Activated naive CD4-positive, alpha-beta T cell treated with anti-CD3 and anti-CD28 coated beads, Interleukin-2, amount 10 ng/mL, durations not matched to agents 7 days and 5 days (primary cell): ENCODE measurements around the gene FOXE3.

ENCODE experiments used
- CTCF ChIA-PET: fragments of 350-600 bp; sonication (Branson Sonifier 250); formaldehyde crosslinking; loops from one replicate; lab custom pipeline; 2021; ENCODE audit warnings: antibody characterized with exemption; lab: Charles Lee
- DNase-seq: peaks from one replicate; pipeline ENCODE4 v3.0.0-alpha.2; 2020
- H3K27ac Mint-ChIP-seq: one replicate; pipeline ENCODE4 v1.8.0; 2021; ENCODE audit warnings: mild to moderate bottlenecking, moderate library complexity, mixed read lengths
- H3K27me3 Mint-ChIP-seq: one replicate; pipeline ENCODE4 v1.8.0; 2021; ENCODE audit warnings: mild to moderate bottlenecking, mixed read lengths
- H3K36me3 Mint-ChIP-seq: one replicate; pipeline ENCODE4 v1.8.0; 2021; ENCODE audit warnings: mixed read lengths
- H3K4me1 Mint-ChIP-seq: one replicate; pipeline ENCODE4 v1.8.0; 2021; ENCODE audit warnings: mixed read lengths
- H3K4me3 Mint-ChIP-seq: one replicate; pipeline ENCODE4 v1.8.0; 2021; ENCODE audit warnings: mild to moderate bottlenecking, moderate library complexity, mixed read lengths
- H3K9me3 Mint-ChIP-seq: one replicate; pipeline ENCODE4 v1.8.0; 2021; ENCODE audit warnings: mixed read lengths

Gene FOXE3

DNA sequence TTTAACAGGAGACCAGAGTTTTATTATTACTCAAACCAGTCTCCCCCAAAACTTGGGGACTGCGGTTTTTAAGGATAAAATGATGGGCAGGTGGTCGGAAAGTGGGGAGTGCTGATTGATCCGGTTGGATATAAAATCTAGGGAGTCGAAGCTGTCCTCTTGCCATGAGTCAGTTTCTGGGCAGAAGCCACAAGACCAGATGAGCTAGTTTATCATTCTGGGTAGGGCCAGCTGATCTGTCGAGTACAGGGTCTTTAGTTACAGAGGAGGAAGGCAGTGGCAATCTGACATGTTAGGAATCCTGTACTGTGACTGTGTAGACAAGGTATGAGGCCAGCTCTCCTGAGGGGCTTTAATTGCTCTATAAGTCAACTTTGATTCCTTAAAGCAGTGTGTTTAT lies 22.9 kb upstream of the FOXE3 start:
- no peak overlapping the region for H3K4me3 Mint-ChIP-seq
- no peak overlapping the region for H3K27ac Mint-ChIP-seq
- no peaks in the 10 kb centered on the region for H3K9me3 Mint-ChIP-seq
- no peak for DNase-seq
- CTCF ChIA-PET, result interaction anchor here (0.6 kb wide), 1 partner anchor 39 kb away, joined by 3 read pairs; no protein-coding TSS in a partner anchor
- H3K27me3 Mint-ChIP-seq, result peaks cover 34% of the 10 kb centered on the region
- H3K36me3 Mint-ChIP-seq, result no peaks in the 10 kb centered on the region
- no peaks in the 10 kb centered on the region for H3K4me1 Mint-ChIP-seq

DNA sequence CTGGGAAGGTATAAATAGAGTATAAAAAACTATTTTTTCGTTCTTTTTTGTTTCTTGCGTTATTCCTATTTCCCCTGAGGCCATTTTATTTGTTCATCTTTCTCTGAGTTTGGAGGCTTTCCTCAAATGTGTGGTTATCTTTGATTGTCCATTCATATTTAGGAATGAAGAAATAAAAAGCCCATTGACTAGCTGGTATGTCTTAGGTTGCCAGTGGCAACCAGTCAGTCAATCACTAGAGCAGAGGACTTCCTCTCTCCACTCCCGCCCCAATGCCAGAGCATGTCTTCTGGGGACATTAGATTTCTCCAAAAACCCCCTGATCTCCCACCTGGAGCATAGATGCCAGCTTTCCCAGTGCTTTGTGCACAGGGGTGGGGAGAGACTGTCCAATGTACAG lies 20.7 kb upstream of the FOXE3 start:
- H3K27ac Mint-ChIP-seq, result no peak overlapping the region
- no peaks in the 10 kb centered on the region for H3K4me1 Mint-ChIP-seq
- no peaks in the 10 kb centered on the region for H3K36me3 Mint-ChIP-seq
- H3K9me3 Mint-ChIP-seq, result no peaks in the 10 kb centered on the region
- DNase-seq, result no peak
- H3K27me3 Mint-ChIP-seq, result peaks cover 32% of the 10 kb centered on the region
- H3K4me3 Mint-ChIP-seq, result no peak overlapping the region
- CTCF ChIA-PET, result interaction anchor here (0.5 kb wide), 1 partner anchor 28 kb away, joined by 3 read pairs; no protein-coding TSS in a partner anchor

DNA sequence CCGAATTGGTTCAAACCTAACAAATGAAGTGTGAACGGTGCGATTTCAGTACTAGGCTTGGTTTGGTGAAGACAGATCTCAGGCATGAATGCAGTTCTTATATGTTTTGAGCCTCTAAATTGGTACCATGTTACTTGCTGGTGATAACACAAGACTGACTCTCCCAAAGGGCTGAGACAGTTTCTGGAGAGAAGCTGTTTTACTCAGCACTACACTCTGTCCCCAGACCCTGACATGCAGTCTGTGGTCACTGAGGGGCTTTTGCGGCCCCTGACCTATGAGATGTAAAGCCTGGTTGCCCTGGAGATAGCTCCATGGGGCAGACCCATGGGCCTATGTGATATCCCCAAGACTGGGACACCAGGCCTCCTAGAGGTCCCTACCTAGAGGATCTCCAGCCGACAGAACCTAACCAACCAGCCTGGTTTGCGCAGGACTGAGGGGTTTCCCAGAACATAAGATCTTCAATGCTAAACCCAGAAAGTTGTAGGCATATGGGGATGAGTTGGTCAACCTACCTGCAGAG lies 19.4 kb upstream of the FOXE3 start:
- CTCF ChIA-PET, result no interaction called here
- Mint-ChIP-seq H3K36me3 (no peaks in the 10 kb centered on the region), H3K27ac (no peak overlapping the region), H3K4me3 (no peak overlapping the region), H3K9me3 (no peaks in the 10 kb centered on the region), H3K4me1 (no peaks in the 10 kb centered on the region), H3K27me3 (peaks cover 35% of the 10 kb centered on the region)
- no peak for DNase-seq

DNA sequence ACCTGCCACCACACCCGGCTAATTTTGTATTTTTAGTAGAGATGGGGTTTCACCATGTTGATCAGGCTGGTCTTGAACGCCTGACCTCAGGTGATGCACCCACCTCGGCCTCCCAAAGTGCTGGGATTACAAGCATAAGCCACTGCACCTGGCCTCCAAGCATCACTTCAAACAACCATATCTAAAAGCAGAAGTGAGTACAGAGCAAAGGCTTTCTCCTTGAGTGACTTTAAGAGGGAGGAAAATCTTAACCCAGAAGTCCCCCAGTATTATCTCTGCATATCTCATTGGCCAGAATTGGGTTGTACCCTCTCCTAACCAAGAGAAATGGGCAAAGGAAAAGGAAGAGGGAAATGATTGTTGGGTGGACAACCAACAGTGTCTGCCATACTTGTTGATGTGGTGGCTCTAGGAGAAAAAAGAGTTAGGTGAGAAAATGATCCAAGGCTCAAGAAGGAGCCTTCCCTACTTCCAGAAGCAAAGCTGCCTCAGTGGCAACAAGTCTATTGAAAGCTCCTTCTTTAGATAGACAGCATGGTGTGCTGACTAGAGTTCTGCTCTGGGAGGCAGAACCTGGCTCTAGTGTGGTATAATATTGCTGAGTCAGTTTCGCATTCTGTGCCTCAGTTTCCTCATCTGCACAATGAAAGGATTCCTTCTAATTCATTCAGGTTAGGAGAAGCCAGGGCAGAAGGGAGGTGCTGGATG lies 16.8 kb upstream of the FOXE3 start:
- Mint-ChIP-seq H3K4me3 (no peak overlapping the region), H3K36me3 (no peaks in the 10 kb centered on the region), H3K9me3 (no peaks in the 10 kb centered on the region), H3K27ac (no peak overlapping the region), H3K27me3 (peaks cover 37% of the 10 kb centered on the region), H3K4me1 (no peaks in the 10 kb centered on the region)
- DNase-seq, result no peak
- CTCF ChIA-PET, result interaction anchor here (1.5 kb wide), 1 partner anchor 10 kb away, joined by 4 read pairs; no protein-coding TSS in a partner anchor

DNA sequence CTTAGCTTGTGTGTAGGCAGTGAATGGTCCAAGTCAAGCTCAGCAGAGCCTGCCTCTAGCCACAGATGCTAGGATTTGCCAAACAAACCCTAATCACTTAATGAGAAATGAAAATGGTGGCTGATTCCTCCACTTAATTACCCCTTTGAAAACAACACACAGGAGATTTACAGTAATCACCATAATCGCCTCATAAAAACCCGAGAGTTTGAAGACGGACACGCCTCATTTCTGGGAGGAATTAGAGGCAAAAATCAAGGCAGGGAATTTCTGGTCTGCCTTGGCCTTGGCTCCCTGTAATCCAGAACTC lies 16.3 kb upstream of the FOXE3 start:
- Mint-ChIP-seq H3K36me3 (no peaks in the 10 kb centered on the region), H3K27ac (no peak overlapping the region), H3K9me3 (no peaks in the 10 kb centered on the region), H3K4me1 (no peaks in the 10 kb centered on the region), H3K27me3 (peaks cover 36% of the 10 kb centered on the region), H3K4me3 (no peak overlapping the region)
- CTCF ChIA-PET, result interaction anchor here (1.5 kb wide), 1 partner anchor 10 kb away, joined by 4 read pairs; no protein-coding TSS in a partner anchor
- no peak for DNase-seq

DNA sequence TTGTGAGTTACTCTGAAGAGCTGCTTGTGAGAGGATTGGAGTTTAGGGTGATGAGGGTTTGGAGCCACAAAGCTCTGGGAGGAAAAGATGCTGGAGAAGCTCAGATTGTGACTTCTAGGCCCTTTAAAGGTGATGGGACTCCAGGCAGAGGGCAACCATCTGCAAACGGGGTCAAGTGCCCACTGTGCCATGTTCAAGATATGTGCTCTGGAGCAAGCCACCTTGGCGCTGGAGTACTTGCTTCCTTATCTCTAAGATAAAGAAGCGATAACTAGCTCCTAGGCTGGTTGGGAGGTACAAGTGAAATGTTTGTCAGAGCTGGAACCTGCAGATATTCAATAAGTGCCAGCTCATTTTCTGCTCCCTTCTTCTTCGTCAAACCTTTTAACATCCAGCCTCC lies 14.3 kb upstream of the FOXE3 start:
- Mint-ChIP-seq H3K4me1 (no peaks in the 10 kb centered on the region), H3K36me3 (no peaks in the 10 kb centered on the region), H3K27me3 (peaks cover 38% of the 10 kb centered on the region), H3K4me3 (no peak overlapping the region), H3K27ac (no peak overlapping the region), H3K9me3 (no peaks in the 10 kb centered on the region)
- DNase-seq, result no peak
- CTCF ChIA-PET, result no interaction called here

DNA sequence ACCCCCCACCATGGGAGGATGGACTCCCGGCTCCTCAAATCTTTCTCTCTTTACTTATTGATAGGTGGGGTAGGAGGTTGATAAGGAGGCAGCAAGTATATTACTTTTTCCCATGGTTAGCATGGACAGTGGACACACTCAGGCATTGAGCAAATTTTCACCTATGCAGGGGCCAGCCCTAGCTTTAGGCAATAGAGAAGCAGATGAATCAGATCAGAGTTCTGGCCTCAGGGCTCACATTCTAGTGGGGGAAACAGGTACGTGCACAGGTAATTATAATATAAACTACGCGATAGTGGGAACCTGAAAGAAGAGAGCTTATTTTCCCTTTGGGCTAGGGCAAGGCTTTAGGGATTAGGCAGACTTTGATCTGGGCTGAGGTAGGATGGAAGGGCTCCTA lies 13.5 kb upstream of the FOXE3 start:
- H3K4me3 Mint-ChIP-seq, result no peak overlapping the region
- CTCF ChIA-PET, result no interaction called here
- no peaks in the 10 kb centered on the region for H3K4me1 Mint-ChIP-seq
- no peak overlapping the region for H3K27ac Mint-ChIP-seq
- peaks cover 38% of the 10 kb centered on the region for H3K27me3 Mint-ChIP-seq
- no peaks in the 10 kb centered on the region for H3K9me3 Mint-ChIP-seq
- no peak for DNase-seq
- H3K36me3 Mint-ChIP-seq, result no peaks in the 10 kb centered on the region

DNA sequence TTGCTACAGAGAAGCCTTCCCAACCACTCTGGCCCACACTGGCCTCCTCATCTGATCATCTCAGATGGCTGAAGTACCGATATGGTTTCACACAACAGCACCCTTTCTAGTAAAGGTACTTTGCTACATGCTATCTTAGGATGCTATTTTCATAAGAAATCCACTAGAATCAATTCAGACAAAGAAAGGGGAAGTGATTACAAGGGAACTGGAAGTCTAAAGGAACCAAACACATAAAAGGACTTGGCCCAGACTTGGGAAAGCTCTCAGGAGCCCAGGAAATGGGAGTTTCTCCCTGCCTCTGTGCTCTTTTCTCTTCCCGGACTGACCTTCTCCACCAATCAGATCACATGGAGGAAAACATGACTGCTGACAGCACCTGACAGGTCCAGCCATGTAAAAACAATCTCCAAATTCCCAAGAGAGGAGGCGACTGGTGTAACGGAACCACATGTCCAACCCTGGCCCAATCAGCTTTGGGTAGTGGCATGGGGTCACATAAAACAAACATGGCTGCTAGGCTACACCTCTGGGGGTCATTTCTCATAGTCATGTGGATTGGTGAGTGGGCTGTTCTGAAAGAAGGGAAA lies 12.7 kb upstream of the FOXE3 start:
- no peaks in the 10 kb centered on the region for H3K9me3 Mint-ChIP-seq
- peaks cover 44% of the 10 kb centered on the region for H3K27me3 Mint-ChIP-seq
- H3K36me3 Mint-ChIP-seq, result no peaks in the 10 kb centered on the region
- no peaks in the 10 kb centered on the region for H3K4me1 Mint-ChIP-seq
- CTCF ChIA-PET, result no interaction called here
- H3K4me3 Mint-ChIP-seq, result no peak overlapping the region
- H3K27ac Mint-ChIP-seq, result no peak overlapping the region
- no peak for DNase-seq

DNA sequence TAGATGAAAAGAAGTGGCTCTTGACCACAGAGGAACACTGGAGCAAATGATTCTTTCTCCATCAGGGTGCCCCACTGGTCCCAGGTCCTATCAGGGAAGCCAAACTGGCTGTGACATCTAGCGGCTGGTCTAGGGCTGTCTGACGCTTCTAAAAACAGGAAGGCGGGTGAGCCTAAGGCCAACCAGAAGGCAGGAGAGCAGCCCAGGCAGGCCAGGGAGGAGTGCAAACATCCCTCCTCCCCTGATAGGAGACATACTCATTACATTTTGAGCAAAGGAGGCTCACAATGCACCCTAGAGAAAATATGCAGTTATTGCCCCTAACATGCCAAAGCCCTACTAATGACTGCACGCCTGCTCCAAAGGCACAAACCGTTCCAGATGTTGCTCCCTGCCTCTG lies 10.4 kb upstream of the FOXE3 start:
- Mint-ChIP-seq H3K4me1 (no peaks in the 10 kb centered on the region), H3K9me3 (no peaks in the 10 kb centered on the region), H3K4me3 (no peak overlapping the region), H3K27me3 (peaks cover 54% of the 10 kb centered on the region), H3K27ac (no peak overlapping the region), H3K36me3 (no peaks in the 10 kb centered on the region)
- CTCF ChIA-PET, result no interaction called here
- DNase-seq, result no peak

DNA sequence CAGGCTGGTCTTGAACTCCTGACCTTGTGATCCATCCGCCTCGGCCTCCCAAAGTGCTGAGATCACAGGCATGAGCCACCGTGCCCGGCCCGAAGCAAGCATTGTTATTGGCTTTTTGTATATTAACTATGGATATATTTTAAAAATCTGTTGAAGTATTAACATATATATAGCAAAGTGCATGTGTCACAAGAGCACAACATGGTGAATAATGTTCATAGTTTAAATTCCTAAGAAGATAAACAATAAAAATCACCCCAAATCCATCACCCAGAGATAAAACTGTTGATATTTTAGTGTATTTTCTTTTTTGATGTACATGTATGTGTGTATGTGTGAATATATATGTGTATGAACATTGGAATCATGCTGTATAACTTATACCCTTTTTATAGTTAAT lies 9.1 kb upstream of the FOXE3 start:
- no peak for DNase-seq
- peaks cover 48% of the 10 kb centered on the region for H3K27me3 Mint-ChIP-seq
- H3K9me3 Mint-ChIP-seq, result no peaks in the 10 kb centered on the region
- H3K36me3 Mint-ChIP-seq, result no peaks in the 10 kb centered on the region
- H3K4me3 Mint-ChIP-seq, result no peak overlapping the region
- no peaks in the 10 kb centered on the region for H3K4me1 Mint-ChIP-seq
- CTCF ChIA-PET, result no interaction called here
- no peak overlapping the region for H3K27ac Mint-ChIP-seq

DNA sequence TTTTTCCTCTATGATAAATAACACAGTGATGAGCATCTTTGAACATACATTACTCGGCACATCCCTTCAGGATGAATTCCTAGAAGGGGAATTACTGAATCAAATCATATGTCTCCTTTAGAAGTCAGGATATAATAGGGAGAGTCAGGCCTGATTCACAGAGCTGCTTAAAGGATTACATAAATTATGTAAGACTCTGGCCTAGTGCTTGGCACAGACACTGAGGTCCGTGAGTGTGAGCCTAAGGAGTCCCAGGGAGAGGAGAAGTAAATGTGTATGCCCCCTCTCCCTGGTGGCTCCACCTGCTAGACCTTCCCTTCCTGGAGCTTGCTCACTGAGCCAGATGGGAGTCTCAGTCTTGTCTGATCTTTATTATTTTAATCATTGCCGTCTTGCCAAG lies 8.6 kb upstream of the FOXE3 start:
- CTCF ChIA-PET, result interaction anchor here (0.9 to 1.5 kb wide), 2 partner anchors 25 to 311 kb away, joined by 3 read pairs; no protein-coding TSS in a partner anchor

DNA sequence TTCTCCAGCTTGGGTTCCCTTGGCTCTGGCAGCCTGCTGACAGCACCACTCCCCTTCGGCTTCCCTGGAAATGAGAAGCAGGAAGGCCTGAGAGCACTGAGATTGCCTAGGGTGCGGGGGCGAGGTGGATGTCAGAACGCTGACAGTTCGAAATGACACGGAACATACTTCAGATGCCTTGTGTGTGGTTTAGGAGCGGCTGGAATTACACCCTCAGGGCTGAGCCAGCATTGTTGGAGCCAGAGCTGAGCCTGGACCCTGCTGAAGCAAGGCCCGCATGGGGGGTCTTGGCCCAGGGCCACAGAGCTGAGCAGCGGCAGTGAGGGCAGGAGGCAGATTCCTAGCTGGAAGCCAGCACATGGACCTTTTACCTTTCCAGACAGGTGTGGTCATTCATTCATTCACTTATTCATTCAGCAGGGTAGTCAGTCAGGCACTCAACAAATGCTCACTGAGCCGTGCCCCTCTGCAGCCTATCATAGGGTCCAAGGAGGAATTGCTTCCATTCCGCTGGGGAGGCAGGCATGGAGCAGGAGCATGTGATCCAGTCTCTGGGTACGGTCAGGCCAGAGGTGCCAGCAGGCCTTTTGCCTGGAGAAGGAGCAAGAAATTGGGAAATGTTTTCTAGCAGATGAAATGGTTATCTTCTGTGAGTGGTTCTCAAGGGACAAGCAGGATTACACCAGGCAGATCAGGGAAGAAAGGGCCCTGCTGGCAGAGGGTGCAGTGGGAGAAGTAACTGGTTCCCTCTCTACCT lies 6.6 kb upstream of the FOXE3 start:
- H3K27ac Mint-ChIP-seq, result no peak overlapping the region

More for the DNA sequence above, 8.6 kb upstream of the FOXE3 start:
- Mint-ChIP-seq H3K4me1 (no peaks in the 10 kb centered on the region), H3K9me3 (no peaks in the 10 kb centered on the region), H3K36me3 (no peaks in the 10 kb centered on the region), H3K27ac (no peak overlapping the region), H3K4me3 (no peak overlapping the region), H3K27me3 (peaks cover 48% of the 10 kb centered on the region)
- DNase-seq, result no peak

DNA sequence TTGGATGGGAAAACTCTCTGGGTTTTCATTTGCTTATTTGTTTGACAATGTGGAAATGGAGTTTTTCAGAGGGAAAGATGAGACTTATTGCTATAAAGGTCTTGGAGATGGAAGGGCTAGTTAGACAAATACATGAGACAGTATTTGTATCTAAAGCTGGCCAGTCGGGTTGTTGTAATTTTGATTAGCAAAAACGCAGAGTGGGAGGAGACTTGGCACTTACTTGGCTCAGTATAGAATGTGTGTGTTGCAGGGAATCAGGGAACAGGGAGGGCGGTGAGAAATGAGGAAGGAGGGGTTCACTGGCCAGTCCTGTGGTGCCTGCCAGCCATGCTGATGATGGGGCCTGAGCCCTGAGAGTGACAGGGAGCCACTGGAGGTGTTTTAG lies 6.0 kb upstream of the FOXE3 start:
- no peak overlapping the region for H3K27ac Mint-ChIP-seq
- H3K27me3 Mint-ChIP-seq, result peaks cover 59% of the 10 kb centered on the region
- H3K9me3 Mint-ChIP-seq, result no peaks in the 10 kb centered on the region
- H3K4me3 Mint-ChIP-seq, result no peak overlapping the region
- no peaks in the 10 kb centered on the region for H3K36me3 Mint-ChIP-seq
- H3K4me1 Mint-ChIP-seq, result no peaks in the 10 kb centered on the region
- DNase-seq, result no peak
- CTCF ChIA-PET, result no interaction called here

More for the DNA sequence above, 6.6 kb upstream of the FOXE3 start:
- CTCF ChIA-PET, result no interaction called here
- DNase-seq, result no peak
- Mint-ChIP-seq H3K27me3 (peaks cover 53% of the 10 kb centered on the region), H3K4me1 (no peaks in the 10 kb centered on the region), H3K36me3 (no peaks in the 10 kb centered on the region), H3K9me3 (no peaks in the 10 kb centered on the region), H3K4me3 (no peak overlapping the region)

DNA sequence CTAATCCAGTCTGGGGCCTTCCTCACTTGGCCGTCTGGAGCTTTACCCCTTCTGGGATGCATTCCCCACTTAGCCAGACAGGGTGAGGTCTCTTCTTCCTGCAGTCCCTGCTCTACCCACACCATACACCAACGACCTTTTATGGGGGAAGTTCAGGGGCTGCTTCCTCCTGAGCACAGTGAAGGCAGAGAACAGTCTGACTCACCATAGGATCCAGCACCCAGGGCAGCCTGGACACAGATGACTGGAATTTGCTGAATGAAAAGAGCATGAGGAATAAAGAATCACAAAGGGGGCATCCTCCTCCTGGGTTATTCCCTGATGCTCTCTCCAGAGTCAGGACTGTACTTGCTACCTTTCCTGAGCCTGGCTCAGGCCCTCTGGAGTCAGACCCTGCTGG lies 4.6 kb upstream of the FOXE3 start:
- no peak for DNase-seq
- Mint-ChIP-seq H3K27ac (no peak overlapping the region), H3K4me3 (no peak overlapping the region), H3K9me3 (no peaks in the 10 kb centered on the region), H3K27me3 (peaks cover 60% of the 10 kb centered on the region), H3K36me3 (no peaks in the 10 kb centered on the region), H3K4me1 (peaks cover under 1% of the 10 kb centered on the region)
- CTCF ChIA-PET, result interaction anchor here (1.3 kb wide), 1 partner anchor 12 kb away, joined by 5 read pairs; no protein-coding TSS in a partner anchor
